Midbrain (tissue), 1 donor: ENCODE results near the gene LLCFC1.
A peak's percentile ranks its signal among the peaks of the same experiment; 100 is the strongest.

Experiments
- DNase-seq: peaks from one replicate; lab custom pipeline; 2025; lab: John Stamatoyannopoulos, UW

The LLCFC1 gene

DNA sequence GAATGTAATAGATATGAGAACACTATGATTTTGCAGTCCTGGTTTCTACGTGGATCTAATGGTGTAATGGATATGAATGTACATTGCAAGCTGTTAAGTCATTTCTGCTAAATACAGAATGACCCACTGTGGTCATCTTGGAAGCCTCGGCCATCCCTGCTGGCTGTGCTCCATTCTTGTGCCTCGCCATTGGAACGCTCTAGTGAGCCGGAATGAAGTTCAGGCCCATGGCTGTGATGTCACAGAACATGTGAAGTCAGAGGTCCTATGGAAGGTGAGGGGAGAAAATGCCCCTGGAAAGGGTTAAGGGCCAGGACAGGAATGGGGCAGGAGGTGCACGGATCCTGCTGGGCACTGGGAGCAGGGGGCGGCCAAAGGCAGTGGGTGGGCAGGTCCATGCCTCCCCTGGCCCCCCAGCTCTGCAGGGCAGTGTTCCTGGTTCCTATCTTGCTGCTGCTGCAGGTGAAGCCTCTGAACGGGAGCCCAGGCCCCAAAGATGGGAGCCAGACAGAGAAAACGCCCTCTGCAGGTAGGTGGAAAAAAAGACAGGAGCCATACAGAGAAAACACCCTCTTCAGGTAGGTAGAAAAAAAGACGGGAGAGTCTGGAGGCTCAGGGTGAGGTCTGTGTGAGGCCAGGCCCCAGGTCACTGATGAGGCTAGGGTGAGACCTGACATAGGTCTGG, at the start of gene LLCFC1:
Gene LLCFC1 (plus strand): TSS at position 259 of the 685 bp plus-strand sequence. CDS start 138 bp downstream, at position 397.
- no peak for DNase-seq

GRCh38 chr7:142889816-142890215, 49.5 kb upstream of the LLCFC1 start:
- no peak for DNase-seq

DNA sequence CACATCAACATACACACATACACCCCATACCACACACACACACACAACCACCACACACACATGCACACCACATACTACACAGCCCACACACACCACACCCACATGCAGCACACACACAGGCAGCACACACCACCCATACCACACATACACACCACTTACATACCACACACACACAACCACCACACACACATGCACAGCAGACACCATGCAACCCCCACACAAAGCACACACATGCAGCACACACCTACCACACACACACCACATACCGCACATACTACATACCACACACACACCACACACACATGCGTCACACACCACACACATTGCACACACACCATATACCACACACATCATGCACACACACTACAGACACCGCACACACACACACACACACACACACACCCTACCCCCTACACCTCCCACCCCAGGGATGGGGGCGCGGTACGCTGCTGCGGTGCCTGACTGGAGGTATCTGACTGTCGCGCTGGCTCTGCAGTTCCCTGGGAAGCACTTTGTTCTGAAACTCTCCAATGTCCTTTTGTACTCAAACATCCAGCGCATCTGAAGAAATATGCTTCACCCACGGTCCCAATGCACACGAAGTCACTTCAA, 48.3 kb upstream of the LLCFC1 start:
- DNase-seq = no peak

DNA sequence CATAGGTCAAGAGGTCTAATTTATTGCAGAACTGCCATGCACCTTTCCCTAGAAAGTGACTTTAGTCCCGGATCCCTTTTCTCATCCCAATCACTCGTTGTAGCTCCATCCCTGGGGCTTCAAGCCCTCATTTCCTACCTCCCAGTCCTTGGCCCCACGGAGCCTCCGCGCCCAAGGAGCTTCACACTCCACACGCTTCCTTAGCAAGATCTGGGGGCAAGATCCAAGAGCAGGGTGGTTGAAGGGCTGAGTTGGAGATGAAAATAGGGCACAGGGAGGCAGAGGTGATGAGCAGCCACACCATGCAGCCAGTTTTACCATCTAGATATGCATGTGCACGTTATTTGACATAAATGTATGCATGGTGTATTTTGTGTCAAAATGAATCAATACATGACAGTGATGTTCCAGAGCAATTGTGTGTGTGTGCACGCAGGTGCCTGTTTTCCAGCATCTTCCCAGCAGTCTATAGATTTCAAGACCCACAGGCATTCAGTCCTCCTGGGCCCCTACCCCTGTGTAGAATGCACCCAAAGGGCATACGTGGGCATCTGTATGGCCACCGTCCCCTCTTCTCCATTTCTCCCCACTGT, 47.7 kb upstream of the LLCFC1 start:
- DNase-seq = no peak

- no peak for DNase-seq
Measured at GRCh38 chr7:142892951-142893350, 46.3 kb upstream of the LLCFC1 start.

- DNase-seq = no peak
Measured at GRCh38 chr7:142894112-142894984, 44.9 kb upstream of the LLCFC1 start.

DNA sequence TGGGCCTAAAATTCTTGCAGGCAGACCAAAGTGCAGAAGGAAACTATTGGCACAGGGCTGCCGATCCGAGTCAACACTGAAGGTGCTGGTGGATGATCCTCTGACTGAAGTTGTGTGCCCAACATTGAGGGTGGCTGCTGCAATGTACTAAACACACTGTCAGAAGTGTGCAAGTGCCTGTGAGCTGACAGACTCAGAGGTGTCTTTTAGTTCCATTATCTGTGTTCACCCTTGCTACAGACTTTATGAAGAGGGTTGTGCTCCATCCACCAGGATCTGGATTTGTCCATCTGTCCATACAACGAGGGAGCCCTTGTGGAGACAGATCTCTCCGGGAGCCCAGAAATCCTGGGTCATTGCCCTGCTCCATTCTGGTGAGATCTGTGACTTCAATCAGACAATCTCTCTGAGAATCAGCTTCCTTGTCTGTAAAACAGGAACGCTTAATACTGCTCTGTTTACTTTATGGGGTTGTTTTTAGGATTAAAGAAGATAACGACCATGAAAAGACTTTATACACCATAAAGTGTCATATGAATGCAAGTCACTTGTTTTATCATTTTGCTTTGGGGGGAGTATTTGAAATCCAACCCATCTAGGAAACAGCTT, 44.2 kb upstream of the LLCFC1 start:
- DNase-seq = no peak

GRCh38 chr7:142896151-142896550, 43.1 kb upstream of the LLCFC1 start:
- no peak for DNase-seq

- DNase-seq = no peak
Measured at GRCh38 chr7:142896741-142897379, 42.4 kb upstream of the LLCFC1 start.

DNA sequence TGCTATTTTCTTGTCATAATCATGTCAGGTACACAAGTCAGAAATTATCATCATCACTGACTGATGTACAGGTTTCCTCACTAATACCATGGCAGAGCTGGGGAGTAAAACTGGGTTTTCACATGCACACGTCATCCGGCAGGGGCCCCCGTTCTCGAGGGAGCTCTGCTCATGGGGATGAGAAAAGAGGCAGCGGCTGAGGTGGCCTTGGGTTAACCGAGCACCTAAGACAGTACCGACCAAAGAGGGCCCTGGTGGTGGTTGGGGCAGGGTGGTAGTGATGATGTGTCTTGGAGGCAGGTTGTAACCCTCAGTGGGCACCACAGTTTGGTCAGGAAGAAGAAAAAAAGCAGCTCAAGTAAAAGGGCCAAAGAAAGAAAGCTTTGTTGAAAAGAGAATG, 41.6 kb upstream of the LLCFC1 start:
- DNase-seq = no peak

DNA sequence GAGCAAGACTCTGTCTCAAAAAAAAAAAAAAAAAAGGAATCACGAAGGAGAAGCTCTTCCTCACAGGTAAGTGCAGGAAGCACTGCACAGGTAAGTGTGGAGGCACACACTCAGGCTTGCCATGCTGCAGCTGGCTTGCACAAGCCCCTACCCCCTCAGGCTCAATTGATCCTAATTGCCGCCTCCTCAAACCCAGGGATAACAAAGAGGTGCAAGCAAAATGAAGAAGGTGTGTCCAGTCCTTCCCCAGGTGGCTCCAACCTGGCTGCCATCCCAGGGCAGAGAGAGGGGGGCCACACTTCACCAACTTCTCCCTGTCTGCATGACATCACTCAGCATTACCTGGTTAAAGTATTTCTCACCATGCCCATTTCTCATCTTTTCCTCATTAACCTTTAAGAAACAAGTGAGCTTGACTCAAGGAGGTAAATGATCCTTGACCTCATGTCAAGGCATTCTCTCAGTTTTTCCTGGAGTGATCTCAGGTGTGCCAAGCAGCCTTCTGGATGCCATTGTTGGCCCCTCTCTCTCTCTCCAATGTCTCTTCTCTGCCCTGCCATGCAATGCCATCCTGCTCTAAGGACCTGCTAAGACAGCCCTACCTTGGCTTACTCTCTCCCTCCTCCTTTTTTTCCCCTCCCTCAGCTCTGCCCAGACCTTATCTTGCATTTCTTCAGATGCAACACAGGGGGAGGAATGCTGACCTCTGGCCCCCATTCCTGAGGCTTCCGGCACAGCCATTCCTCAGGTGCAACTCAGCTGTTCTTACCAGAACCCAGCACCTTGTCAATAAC, 40.7 kb upstream of the LLCFC1 start:
- no peak for DNase-seq

- no peak for DNase-seq
Measured at GRCh38 chr7:142899661-142900060, 39.6 kb upstream of the LLCFC1 start.

- no peak for DNase-seq
Measured at GRCh38 chr7:142901426-142902259, 37.6 kb upstream of the LLCFC1 start.

DNA sequence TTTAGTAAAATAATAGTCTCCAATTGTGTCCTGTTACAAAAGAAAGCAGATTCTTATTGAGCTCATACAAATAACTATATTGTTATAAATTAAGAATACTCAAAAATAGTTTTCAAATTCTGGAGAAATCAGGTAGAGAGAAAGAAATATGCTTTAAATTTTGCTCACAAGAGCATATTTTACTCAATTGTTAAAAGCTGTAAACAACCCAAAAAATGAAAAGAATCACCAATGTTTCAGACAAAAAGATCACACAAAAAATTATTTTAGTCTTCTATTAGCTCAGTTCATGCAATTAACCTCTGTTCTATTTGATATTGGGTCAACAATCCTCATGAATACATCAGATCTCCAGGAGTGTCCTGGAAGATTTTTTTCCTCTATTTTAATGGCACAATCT, 35.2 kb upstream of the LLCFC1 start:
- DNase-seq = no peak

DNA sequence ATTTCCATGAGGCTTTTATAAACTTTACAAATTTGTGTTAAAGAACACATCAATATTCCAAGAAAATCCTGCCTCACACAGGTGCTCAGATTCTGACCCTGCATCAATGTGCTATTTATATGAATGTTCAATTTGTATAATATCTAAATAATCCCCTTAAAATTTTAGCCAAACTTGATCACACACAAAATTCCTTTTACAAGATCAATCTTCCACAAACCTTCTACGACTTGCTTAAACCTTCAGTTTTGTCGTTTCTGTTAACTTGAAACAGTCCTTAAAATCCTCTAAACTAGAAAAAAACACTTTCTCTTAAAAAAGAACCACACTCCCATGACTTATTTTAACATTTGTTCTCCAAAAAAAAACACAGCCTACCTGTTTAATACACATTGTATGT, 33.5 kb upstream of the LLCFC1 start:
- DNase-seq = no peak

DNA sequence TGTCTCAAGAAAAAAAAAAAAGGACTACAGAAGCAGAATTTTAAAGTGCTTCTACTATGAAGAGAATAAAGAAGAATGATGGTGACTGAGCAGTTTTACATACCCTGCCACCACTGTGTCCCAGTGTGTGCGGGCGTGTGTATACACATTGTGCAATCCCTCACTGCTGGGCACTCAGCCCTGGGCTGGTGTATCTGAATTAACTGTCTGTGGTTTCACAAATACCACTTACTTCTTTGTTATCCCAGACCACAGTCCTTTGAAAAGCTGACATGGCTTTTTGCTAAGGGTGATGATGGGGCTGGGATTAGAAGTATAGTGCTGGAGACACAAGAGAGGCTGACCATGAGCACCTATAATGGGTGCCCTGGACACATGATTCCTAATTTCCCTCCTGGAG, 32.6 kb upstream of the LLCFC1 start:
- no peak for DNase-seq

DNA sequence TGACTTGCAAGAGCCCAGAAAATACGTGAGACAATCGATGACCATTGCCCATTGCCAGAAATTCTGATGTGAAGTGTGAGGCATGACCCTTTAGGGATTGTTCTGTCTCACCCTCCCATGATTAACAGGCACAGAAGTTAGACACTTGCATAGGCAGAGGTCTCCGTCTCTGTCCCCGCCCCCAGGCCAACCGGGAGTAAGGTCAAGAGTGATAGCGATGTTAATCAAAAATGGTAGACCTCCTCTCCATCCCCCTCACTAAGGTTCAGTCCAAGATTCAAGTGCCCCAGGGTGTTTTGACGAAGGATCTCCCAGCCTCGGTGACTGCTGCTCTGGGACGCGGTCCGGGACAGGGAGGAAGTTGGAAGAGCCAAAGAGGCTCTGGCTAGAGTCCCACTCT, 31.0 kb upstream of the LLCFC1 start:
- DNase-seq = no peak

- peak; percentile 5 for DNase-seq
Measured at GRCh38 chr7:142908921-142909890, 30.1 kb upstream of the LLCFC1 start.

GRCh38 chr7:142910031-142910433, 29.3 kb upstream of the LLCFC1 start:
- no peak for DNase-seq
